ENCODE measurements around the gene STYXL1.
A peak's percentile ranks its signal among the peaks of the same experiment; 100 is the strongest.
"Not testable (repeated sequence)": the region's sequence is repeated elsewhere in the genome, so short reads cannot be mapped to it uniquely, and the experiment has no call there.

Gene STYXL1

GRCh38 chr7:76047811-76048667 is at the start of gene STYXL1, which contains the start of gene MDH2:
Gene STYXL1 (minus strand): TSS chr7:76048000. CDS start chr7:76030523, 17,477 bp downstream.
Gene MDH2 (plus strand): TSS chr7:76048106. CDS start chr7:76048161, 55 bp downstream.
- DNase-seq = peak; percentile 74

- no peak for DNase-seq
Observed at GRCh38 chr7:76095908-76096307, 48.1 kb upstream of the STYXL1 start.

- not testable (repeated sequence) for DNase-seq
Observed at GRCh38 chr7:76094326-76094725, 46.5 kb upstream of the STYXL1 start.

GRCh38 chr7:76093531-76093930 is 45.7 kb upstream of the STYXL1 start:
- not testable (repeated sequence) for DNase-seq

GRCh38 chr7:76091506-76091905 is 43.7 kb upstream of the STYXL1 start:
- no peak for DNase-seq

GRCh38 chr7:76089865-76090475 is 42.2 kb upstream of the STYXL1 start:
- no peak for DNase-seq

- DNase-seq = not testable (repeated sequence)
Observed at GRCh38 chr7:76087362-76087791, 39.6 kb upstream of the STYXL1 start.

GRCh38 chr7:76086070-76086469 is 38.3 kb upstream of the STYXL1 start:
- DNase-seq = no peak

GRCh38 chr7:76084115-76084514 is 36.3 kb upstream of the STYXL1 start:
- not testable (repeated sequence) for DNase-seq

GRCh38 chr7:76080204-76080603 is 32.4 kb upstream of the STYXL1 start:
- no peak for DNase-seq

GRCh38 chr7:76077435-76077834 is 29.6 kb upstream of the STYXL1 start:
- no peak for DNase-seq

GRCh38 chr7:76076995-76077394 is 29.2 kb upstream of the STYXL1 start:
- no peak for DNase-seq

- DNase-seq = no peak
Observed at GRCh38 chr7:76074972-76075370, 27.2 kb upstream of the STYXL1 start.

GRCh38 chr7:76074306-76074971 is 26.6 kb upstream of the STYXL1 start:
- DNase-seq = no peak

- DNase-seq = no peak
Observed at GRCh38 chr7:76073335-76073990, 25.7 kb upstream of the STYXL1 start.

- DNase-seq = no peak
Observed at GRCh38 chr7:76072243-76073148, 24.7 kb upstream of the STYXL1 start.

- no peak for DNase-seq
Observed at GRCh38 chr7:76071316-76072242, 23.8 kb upstream of the STYXL1 start.

GRCh38 chr7:76069238-76069638 is 21.4 kb upstream of the STYXL1 start:
- DNase-seq = no peak

- no peak for DNase-seq
Observed at GRCh38 chr7:76066716-76067503, 19.1 kb upstream of the STYXL1 start.
